Vagina (tissue), 2 donors: Measurements from ENCODE around the gene PACS1.
"Not testable (repeated sequence)": the region's sequence is repeated elsewhere in the genome, so short reads cannot be mapped to it uniquely, and the experiment has no call there.

Experiments used
- CTCF ChIP-seq, 3 experiments: fragments of 450-650 bp in 2 of 3; fragments of 200-600 bp in 1 of 3; sonication (generic) in 1 of 3; IDR thresholded peaks; one replicate each; pipeline ENCODE4 v1.5.1; 2017 to 2019; ENCODE audit warnings: antibody characterized with exemption in 3 of 3, mild to moderate bottlenecking in 2 of 3, moderate library complexity in 2 of 3
- POLR2A ChIP-seq, 2 donors: fragments of 450-650 bp; IDR thresholded peaks; one replicate each; pipeline ENCODE4 v1.6.1; 2017; ENCODE audit warnings: antibody characterized with exemption in 2 of 2, mild to moderate bottlenecking in 2 of 2, moderate library complexity in 2 of 2
- POLR2AphosphoS5 ChIP-seq, 2 donors: sonication (generic); formaldehyde crosslinking; IDR thresholded peaks; one replicate each; pipeline ENCODE4 v1.9.0; 2017; ENCODE audit warnings: antibody characterized with exemption in 2 of 2, mild to moderate bottlenecking in 2 of 2, low read depth in 1 of 2; ENCODE audit not compliant: insufficient read depth in 1 of 2

- TF ChIP-seq CTCF (IDR thresholded peaks at IDR 0.05); POLR2A (IDR thresholded peaks at IDR 0.05); POLR2AphosphoS5 (IDR thresholded peaks at IDR 0.05; ENCODE audit: insufficient read depth in 1 of 2, low read depth in 1 of 2): not testable (repeated sequence)
These were observed 22.1 kb downstream of the PACS1 start for GRCh38 chr11:66092125-66092524.
